Activated naive CD8-positive, alpha-beta T cell treated with anti-CD3 and anti-CD28 coated beads, Interleukin-2, amount 50 U/mL, for 16 hours (primary cell): Measurements from ENCODE around the gene FBXO11.
"Not testable (repeated sequence)": the region's sequence is repeated elsewhere in the genome, so short reads cannot be mapped to it uniquely, and the experiment has no call there.

ENCODE experiments used
- DNase-seq: peaks from one replicate; pipeline ENCODE4 v3.0.0-alpha.2; 2020; ENCODE audit warnings: low read depth, low spot score

FBXO11 gene

DNA sequence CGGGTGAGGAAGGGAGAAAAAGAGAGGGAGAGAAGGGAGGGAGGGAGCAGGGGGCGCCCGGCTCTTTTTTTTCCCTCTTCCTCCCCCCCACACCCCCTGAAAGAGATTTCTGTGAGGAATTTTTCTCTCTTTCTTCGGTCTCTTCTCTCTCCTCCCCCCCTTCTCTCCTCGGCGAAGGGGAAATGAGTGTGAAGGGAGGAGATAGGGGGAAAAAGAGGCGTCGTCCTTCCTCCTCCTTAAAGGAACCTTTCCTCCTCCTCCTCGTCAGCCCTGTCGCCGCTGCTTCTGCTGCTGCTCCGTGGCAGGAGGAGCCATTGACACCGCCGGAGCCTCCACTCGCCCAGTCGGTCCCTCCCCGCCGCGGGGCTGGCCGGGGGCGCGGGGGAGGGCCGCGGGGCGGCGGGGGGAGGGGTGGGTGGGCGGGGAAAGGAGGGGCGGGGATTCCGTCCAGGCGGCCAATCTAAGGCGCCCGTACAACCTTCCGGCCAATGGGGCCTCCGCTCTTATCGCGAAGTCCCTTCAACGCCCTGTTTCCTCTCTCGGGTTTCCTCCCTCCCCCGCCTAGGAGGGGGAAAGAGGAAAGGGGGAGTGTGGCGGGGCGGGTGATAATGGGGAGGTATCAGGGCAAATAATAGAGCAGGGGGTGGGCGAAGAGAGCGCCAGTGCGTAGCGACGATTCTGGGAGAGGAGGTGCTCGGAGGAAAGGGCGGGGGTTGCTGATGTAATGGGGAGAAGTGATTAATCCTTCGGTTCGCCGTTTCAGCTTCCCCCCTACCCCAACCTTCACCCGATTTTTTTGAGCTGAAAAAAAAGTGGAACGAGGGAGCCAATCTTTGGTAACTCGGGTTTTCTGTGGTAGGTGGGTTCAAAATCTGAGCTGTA is at the start of gene FBXO11:
TSS of gene FBXO11 (minus strand) at position 342 of the 882 bp plus-strand sequence. CDS start 778 bp downstream, outside the sequence.
- DNase-seq = peak; percentile 96

DNA sequence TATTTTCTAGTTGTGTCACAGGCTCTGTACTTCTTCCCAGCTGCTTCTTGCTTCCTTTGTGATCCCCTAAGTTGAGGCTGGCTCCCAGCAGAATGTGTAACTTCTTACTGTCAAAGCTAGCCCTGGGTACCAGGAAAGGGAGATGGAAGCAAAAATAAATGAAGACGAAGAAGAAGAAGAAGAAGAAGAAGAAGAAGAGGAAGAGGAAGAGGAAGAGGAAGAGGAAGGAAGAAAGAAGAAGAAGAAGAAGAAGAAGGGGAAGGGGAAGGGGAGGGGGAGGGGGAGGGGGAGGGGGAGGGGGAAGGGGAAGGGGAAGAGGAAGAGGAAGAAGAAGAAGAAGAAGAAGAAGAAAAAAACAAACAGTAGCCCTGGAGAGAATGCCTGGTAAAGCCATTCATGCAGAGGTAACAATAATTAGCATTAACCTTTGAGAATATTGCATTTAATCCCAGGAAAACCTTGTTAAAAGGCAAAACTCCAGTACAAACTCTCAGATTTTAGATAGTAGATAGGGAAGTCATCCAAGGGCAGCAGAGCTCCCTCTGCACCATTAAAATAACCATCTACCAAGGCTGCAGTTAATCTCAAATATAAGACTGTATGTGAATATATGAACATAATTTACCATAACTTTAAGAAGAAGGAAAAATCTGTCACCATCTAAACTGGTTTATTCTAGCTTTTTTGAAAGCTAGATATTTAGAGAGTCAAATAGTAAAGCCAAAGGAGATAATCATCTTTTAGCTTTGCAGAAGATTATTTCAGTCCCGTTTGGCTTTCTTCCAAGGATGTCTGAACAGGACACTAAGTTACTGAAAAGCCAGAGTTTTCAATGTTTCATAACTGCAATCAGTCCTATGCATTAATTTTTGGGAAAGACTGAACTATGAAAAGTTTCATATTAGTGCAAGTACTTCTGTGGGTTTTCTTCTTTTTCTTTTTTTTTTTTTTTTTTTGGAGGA is 44.3 kb upstream of the FBXO11 start:
- no peak for DNase-seq

DNA sequence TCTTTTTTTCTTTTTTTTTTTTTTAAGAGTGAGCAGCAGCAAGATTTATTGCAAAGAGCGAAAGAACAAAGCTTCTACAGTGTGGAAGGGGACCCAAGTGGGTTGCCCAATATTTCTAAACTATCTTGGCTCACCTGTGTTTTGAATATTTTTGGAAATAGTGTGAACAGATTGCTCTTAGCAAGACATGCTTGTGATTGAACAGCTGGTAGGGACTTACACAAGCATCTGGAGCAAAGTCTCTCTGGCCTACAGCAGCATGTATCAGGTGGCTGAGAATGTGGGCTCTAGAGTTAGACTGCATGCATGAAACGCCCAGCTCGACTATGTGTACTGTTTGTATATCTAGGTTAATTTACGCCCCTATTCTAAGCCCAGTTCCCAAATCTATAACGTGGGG is 40.3 kb upstream of the FBXO11 start:
- DNase-seq = no peak

DNA sequence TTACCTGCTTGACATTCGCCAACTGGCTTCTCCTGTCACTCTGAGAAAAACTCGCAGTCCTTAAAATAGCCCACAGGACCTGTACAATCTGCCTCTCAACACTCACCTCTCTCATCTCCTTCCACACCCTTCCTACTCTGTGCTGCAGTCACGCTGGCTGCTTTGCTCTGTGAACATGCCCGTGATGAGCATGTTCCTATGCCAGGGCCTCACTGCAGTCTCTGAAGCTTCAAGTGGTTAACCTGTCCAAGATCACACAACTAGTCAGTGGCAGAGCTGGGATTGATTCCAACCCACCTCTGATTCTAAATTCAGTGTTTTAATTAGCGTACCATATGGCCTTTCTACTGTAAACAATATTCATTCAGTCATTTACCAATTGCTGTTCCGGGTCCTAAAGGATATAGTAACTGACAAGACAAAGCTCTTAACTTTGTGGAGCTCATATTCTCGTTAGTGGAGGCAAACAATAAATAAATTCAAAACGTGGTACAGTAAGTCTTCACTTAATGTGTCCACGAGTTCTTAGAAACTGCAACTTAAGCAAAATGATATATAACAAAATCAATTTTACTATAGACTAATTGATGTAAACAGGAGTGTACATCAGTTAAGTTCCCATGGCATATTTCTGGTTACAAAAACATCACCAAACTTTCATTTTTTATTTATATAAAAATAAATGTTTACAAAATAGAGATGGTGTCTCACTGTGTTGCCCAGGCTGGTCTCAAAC is 38.9 kb upstream of the FBXO11 start:
- DNase-seq = no peak

DNA sequence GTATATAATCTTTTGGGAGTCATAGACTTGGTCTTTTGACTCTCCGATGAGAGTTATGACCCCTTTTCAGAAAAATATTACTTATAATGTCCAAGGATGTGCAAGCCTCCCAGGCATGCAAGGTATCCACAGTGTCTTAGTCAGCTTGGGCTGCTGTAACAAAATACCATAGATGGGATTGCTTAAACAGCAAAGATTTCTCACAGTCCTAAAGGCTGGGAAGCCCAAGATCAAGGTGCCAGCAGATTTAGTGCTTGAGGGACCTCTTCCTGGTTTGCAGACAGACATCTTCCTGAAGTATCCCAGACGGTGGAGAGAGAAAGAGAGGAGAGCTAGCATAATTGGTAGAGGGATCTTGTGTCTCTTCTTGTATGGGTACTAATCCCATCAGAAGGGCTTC is 35.6 kb upstream of the FBXO11 start:
- DNase-seq = no peak

DNA sequence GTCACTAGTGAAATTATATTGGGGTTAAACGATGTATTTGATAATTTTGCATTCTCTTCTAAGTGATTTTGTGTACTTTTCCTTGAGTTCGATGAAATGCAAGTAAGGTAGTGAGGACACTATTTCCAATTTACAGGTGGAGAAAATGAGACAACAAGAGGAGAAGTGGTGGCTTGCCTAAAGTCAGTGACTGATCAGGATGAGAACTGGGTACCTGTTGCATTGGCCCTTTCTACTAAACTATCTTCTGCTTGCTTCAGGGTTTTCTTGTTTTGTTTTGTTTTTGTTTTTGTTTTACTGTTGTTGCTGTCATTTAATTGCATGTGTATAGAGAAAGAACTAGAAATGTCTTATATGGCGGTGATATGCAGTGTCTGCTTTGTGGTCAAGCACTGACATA is 31.4 kb upstream of the FBXO11 start:
- no peak for DNase-seq

DNA sequence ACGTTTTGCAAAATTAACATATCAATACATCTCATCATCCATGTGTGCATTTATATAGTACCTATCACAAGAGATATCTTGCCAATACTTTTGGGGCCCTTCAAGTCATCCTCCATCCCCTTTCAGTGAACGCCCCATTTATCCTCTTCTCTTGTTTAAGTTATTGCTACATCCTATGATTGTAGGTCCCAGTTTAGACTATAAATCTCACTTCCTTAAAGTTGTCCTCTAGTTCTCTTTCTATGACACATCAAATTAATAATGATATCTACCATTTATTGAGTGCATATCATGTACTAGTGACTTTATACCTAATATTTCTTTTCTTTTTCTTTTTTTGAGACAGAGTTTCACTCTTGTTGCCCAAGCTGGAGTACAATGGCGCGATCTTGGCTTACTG is 28.8 kb upstream of the FBXO11 start:
- no peak for DNase-seq

DNA sequence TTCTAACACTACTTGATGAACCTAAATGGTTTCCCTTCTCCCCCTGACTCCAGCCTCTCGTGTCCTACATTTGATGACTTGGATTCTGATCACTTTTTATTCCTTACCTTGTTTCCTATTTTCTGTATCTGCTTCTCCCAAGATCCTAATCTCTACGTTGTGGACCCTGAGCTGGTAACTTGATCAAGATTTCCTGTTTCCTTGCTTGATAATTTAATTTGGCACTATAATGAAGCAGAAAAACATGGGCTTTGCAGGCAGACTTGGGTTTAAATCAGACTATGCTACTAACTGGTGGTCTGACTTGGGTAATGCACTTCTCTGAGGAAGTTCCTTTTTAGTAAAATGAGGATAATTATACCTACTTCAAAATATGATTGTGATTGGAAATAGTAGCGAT is 11.7 kb upstream of the FBXO11 start:
- DNase-seq = no peak

DNA sequence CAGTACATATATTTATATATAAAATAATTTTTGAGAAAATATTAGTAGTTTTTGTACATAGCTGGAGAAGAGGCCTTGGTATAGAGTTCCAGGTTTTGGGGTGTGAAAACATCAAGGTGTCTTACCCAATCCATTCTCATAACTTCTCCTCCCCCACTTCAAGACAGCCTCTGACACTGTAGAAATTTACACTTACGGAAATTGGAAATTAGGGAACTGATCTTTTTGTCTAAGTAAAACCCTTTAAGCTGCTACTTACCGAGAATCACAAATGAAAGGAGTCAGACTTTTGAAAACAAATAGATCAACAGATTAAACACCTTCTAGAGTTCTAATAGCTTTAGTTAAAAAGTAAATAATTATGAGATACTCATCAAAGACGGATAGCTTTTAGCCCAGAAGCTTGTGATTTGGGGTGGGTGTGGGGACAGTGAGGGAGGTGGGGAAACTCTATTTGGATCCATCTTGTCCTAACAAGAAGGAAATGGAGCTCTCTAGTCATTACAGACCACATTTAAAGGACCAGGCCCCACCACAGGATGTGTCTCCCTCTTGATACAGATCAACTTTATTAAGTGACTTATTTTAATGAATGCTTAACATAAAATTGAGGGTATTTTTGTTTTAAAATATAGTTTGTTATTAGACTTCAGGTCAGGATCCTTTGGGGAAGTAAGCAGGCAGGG is 11.1 kb upstream of the FBXO11 start:
- DNase-seq = no peak

DNA sequence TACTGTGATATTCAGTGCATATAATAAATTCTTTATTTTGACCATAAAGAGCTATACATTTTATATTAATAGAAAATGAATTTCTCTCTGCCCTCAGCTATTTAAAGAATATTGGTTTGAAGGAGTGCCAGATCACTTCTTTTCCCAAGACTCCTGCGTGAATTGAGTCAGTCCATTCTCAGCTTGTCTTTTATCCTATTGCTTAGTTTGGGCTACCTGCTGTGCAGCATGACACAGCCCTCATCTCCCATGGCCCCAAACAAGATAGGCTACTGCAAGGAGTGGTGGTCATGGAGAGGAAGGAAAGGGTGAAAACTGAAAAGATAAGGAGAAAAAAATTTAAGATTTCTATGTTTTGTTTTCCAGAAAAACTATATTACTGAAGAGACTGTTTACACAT is 10.1 kb upstream of the FBXO11 start:
- DNase-seq = no peak

DNA sequence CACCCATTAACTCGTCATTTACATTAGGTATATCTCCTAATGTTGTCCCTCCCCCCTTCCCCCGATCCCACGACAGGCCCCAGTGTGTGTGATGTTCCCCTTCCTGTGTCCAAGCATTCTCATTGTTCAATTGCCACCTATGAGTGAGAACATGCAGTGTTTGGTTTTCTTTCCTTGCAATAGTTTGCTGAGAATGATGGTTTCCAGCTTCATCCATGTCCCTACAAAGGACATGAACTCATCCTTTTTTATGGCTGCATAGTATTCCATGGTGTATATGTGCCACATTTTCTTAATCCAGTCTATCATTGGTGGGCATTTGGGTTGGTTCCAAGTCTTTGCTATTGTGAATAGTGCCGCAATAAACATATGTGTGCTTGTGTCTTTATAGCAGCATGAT is 4.4 kb upstream of the FBXO11 start:
- DNase-seq = not testable (repeated sequence)

DNA sequence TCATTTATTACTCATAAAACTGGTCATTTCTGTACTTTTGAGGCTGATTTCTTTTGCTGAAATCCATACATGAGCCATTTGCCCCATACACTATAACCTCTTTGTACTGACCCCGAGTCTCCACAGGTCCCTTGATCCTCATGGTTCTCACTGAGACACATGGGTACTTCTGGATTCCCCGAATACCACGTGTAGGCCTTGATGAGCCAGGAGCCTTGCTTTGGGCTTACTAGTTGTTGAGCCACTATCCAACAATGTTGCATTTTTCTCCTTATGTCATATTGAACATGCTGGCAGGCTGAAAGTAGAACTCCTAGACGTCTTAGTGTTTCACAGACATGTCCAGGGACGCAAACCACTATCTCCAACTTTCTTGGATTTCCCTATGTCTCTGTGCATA is 2.4 kb upstream of the FBXO11 start:
- DNase-seq = no peak

DNA sequence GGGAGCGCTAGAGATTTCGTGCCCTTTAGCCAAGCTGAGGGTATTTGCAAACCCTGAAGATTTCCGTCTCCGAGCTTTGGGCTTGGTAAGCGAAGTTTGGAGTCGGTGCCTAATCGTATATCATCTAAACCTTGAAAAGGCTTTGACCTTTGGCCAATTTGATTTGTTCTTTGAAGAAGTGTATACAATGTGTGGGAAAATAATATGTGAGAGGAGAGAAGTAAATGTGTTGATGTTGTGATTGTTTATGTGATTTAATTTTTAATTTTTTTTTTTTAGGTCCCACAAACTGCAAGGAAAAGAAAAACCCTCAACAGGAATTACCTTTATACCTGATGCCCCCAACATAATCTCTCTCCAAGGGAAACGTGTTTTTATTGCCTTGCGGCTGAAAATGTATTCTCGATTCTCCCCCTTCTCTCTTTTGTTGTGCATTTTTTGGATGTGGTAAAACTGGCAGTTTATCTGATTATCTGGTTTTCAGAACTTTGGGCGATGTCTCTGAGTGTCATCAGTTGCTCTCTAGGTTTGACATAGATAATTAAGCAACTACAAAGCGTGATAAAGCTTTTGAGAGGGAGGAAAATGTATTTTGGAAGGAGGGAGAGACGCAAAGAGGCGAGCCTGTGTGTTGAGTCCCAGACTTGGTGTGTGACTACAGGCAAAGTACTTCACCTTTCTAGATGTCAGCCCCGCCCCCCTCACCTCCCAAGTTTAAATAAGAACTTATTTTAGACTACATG is 912 bp upstream of the FBXO11 start:
- no peak for DNase-seq

DNA sequence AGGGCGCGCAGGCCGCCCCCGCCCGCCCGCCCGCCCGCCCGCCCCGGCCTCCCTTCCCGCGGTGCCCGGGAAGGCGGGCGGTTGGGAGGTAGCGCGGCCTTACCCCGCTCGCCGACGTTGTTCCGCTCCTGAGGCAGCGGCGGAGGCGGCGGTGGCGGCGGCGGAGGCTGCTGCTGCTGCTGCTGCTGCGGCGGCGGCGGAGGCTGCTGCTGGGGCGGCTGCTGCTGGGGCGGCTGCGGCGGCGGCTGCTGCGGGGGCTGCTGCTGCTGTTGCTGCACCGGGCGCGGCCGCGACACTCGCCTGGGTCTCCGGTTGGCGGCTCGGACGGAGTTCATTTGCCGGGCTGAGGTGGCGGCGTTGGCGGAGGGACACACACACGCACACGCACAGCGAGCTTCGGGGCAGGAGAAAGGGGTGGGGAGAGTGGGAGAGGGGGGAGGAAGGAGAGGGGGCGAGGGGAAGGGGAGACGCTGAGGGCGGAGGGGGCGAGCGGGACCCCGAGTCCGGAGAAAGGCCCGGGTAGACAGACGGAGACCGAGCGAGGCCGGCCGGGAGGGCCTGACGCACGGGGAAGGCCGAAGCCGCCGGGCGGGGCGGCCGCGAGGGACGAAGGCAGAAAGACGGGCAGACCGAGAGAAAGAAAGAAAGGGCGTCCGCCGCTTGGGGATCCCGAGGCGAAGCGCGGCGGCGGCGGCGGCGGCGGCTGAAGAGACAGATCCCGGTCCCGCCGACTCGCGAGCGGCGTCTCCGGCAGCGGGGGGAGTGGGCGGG is 727 bp downstream of the FBXO11 start:
- peak; percentile 19 for DNase-seq

DNA sequence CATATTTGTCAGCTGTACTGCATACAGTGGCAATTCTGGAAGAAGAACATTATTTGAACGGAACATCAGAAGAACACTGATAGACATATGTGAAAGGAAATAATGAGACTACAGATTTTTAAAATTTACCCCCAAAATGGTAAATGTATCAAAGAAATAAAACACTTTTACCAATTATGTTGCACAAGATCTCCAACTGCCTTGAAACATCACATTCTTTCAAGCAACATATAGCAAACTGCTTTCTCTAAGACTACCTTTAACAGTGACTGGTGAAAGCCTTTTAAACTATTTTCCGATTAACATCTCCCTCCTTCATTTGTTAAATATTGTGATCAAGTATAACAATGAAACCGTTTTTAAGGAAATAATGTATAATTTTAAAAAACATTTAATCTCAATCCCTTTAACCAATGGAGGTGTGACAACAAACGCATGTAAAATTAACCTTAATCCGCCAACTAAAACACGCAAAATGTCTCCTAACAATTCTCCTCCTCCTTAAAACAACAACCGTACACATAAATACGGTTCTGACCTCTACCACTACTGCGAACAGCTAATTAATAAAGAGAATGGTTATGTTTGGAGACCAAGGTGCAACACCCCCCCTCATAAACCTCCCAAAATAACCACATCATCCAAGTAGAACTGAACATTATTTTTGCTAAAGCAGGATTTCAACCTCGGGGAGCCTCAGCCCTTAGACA is 2.4 kb downstream of the FBXO11 start:
- DNase-seq = no peak

DNA sequence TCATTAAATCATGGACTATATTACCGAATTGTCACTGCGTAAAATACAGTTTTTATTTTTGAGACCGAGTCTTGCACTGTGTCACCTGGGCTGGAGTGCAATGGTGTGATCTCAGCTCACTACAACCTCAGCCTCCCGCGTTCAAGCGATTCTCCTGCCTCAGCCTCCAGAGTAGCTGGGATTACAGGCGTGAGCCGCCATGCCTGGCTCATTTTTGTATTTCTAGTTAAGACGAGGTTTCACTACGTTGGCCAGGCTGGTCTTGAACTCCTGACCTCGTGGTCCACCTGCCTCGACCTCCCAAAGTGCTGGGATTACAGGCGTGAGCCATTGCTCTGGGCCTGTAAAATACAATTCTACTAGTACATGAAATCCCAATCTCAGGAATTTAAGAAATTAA is 4.4 kb downstream of the FBXO11 start:
- not testable (repeated sequence) for DNase-seq

DNA sequence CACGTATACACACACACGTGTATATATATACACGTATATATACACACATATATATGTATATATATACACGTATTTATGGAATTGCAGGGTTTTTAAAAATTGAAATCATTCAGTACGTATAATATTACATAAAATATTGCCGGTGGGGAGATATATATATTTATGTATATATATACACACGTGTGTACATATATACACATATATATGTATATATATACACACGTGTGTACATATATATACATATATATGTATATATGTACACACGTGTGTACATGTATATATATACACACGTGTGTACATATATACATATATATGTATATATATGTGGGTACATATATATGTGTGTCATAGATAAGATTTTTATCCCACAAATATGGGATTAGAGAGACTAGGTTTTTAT is 5.4 kb downstream of the FBXO11 start:
- DNase-seq = no peak

DNA sequence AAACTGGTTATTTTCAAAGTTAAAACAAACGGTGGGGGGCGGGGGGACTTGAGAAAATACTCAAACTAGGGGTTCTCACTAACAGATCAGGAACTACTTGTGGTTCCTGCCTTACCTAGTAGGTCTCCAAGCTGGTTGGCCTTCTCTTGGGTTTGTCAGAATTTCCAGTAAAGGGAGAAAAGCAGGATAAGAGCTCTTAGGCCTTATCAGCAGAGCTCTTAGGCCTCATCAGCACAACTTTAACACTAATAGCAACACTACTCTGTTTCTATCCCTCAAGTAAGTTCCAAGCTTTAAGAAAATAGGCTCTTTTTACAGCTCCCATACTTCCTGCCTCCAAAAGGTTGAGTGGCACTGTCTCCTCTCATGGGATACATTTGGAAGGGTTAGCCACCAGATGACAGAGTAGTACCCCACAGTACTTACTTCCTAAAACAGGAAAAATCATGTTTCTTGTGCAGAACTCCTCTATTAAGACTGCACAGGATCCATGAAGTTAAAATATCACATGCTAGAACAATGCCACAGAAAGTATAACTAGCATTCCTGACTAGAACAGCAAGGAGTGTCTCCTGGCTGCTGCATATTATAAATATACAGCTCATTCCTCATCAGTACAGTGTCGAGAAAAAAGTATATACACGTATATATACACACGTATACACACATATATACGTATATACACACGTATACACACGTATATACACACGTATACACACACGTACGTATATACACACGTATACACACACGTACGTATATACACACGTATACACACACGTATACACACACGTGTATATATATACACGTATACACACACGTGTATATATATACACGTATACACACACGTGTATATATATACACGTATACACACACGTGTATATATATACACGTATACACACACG is 6.1 kb downstream of the FBXO11 start:
- DNase-seq = no peak
